SK-N-SH (cell line): ENCODE results near the gene TRANK1. TPM values are rescaled to one million over a fixed set of nuclear protein-coding genes. Genes with fewer than 3 reads are reported as not detected.

Experiments
- CTCF ChIA-PET: fragments of 300-600, 350-600 bp; formaldehyde crosslinking; extraction: SDS; loops from one replicate; lab custom pipeline; 2021; lab: Yijun Ruan, JAX
- POLR2A ChIA-PET: fragments of 350-600 bp; sonication (Branson Sonifier 250); formaldehyde crosslinking; extraction: SDS; loops from one replicate; lab custom pipeline; 2020; ENCODE audit warnings: antibody characterized with exemption, inconsistent platforms; lab: Yijun Ruan, JAX
- DNase-seq: peaks from one replicate; pipeline ENCODE4 v3.0.0; 2012
- H2AFZ ChIP-seq: fragments of 200-600 bp; sonication (generic); 2 replicates; pipeline ENCODE4 v1.8.1; 2016; ENCODE audit warnings: antibody characterized with exemption, mild to moderate bottlenecking, low read depth
- H3F3A ChIP-seq: fragments of 200-600 bp; sonication (generic); replicated peaks from 2 replicates; pipeline ENCODE3; 2016; ENCODE audit warnings: antibody characterized with exemption, mild to moderate bottlenecking; ENCODE audit not compliant: insufficient read depth
- H3K27ac ChIP-seq, 2 experiments: fragments of 200-500 bp in 1 of 2; fragments of 200-600 bp in 1 of 2; sonication (Bioruptor generic) in 1 of 2; sonication (generic), shearing (Covaris generic) in 1 of 2; 2 replicates each; pipeline versions ENCODE4 v1.5.1 to v1.6.1; 2014 to 2016; ENCODE audit warnings: low read depth in 2 of 2, inconsistent platforms in 1 of 2, low read length in 1 of 2, mild to moderate bottlenecking in 1 of 2, mixed read lengths in 1 of 2
- H3K27me3 ChIP-seq: fragments of 200-600 bp; sonication (generic), shearing (Covaris generic); 2 replicates; pipeline ENCODE4 v1.6.1; 2016; ENCODE audit warnings: mixed run types; ENCODE audit not compliant: insufficient read depth
- H3K36me3 ChIP-seq, 2 experiments: fragments of 200-500 bp in 1 of 2; fragments of 200-600 bp in 1 of 2; sonication (Bioruptor generic) in 1 of 2; sonication (generic) in 1 of 2; replicated peaks in 1 of 2; 2 replicates each; pipeline versions ENCODE3 to v1.5.1; 2014 to 2016; ENCODE audit warnings: low read length in 1 of 2, mild to moderate bottlenecking in 1 of 2; ENCODE audit not compliant: insufficient read depth in 2 of 2, control insufficient read depth in 1 of 2
- H3K4me1 ChIP-seq, 2 experiments: fragments of 200-500 bp in 1 of 2; fragments of 200-600 bp in 1 of 2; sonication (Bioruptor generic) in 1 of 2; sonication (generic), shearing (Covaris generic) in 1 of 2; 2 replicates each; pipeline versions ENCODE4 v1.5.1 to v1.6.1; 2014 to 2016; ENCODE audit warnings: low read depth in 1 of 2, low read length in 1 of 2, mixed run types in 1 of 2; ENCODE audit not compliant: insufficient read depth in 2 of 2, control insufficient read depth in 1 of 2
- H3K4me2 ChIP-seq: fragments of 200-600 bp; sonication (generic), shearing (Covaris generic); 2 replicates; pipeline ENCODE4 v1.6.1; 2017; ENCODE audit warnings: mixed run types
- H3K4me3 ChIP-seq, 2 experiments: fragments of 200-500 bp in 1 of 2; fragments of 200-600 bp in 1 of 2; sonication (Bioruptor generic) in 1 of 2; sonication (generic), shearing (Covaris generic) in 1 of 2; 2 replicates each; pipeline versions ENCODE4 v1.5.1 to v1.8.1; 2014 to 2016; ENCODE audit warnings: low read depth in 2 of 2, inconsistent platforms in 1 of 2, low read length in 1 of 2, mild to moderate bottlenecking in 1 of 2, mixed read lengths in 1 of 2, moderate library complexity in 1 of 2
- H3K79me2 ChIP-seq: fragments of 200-600 bp; sonication (generic); 2 replicates; pipeline ENCODE4 v1.8.1; 2017; ENCODE audit warnings: mild to moderate bottlenecking; ENCODE audit not compliant: insufficient read depth
- H3K9ac ChIP-seq: fragments of 200-600 bp; sonication (generic); 2 replicates; pipeline ENCODE4 v1.6.1; 2017; ENCODE audit warnings: mixed run types
- H3K9me2 ChIP-seq: fragments of 200-600 bp; sonication (generic); 2 replicates; pipeline ENCODE4 v1.6.1; 2017; ENCODE audit warnings: mixed run types
- H3K9me3 ChIP-seq: fragments of 200-600 bp; sonication (generic); 2 replicates; pipeline ENCODE4 v1.6.1; 2017; ENCODE audit warnings: mixed run types, mild to moderate bottlenecking, moderate library complexity
- H4K20me1 ChIP-seq: fragments of 200-600 bp; sonication (generic); 2 replicates; pipeline ENCODE4 v1.6.1; 2017; ENCODE audit warnings: mild to moderate bottlenecking, mixed run types; ENCODE audit not compliant: insufficient read depth
- EZH2phosphoT487 ChIP-seq: fragments of 200-600 bp; sonication (generic); IDR thresholded peaks from 2 replicates; pipeline ENCODE4 v1.6.1; 2017; ENCODE audit warnings: low read depth, mixed run types, mild to moderate bottlenecking, antibody characterized with exemption, moderate library complexity, borderline replicate concordance
- FOXJ3 ChIP-seq: sonication (generic); formaldehyde crosslinking; IDR thresholded peaks from 2 replicates; pipeline ENCODE4 v1.5.1; 2020; ENCODE audit warnings: mild to moderate bottlenecking, missing genetic modification reagents
- JUND ChIP-seq: IDR thresholded peaks from 2 replicates; pipeline ENCODE4 v1.4.0; 2012
- NFIC ChIP-seq: IDR thresholded peaks from 2 replicates; pipeline ENCODE4 v1.4.0; 2012; ENCODE audit warnings: borderline replicate concordance
- NRF1 ChIP-seq: IDR thresholded peaks from 2 replicates; pipeline ENCODE4 v1.6.1; 2012; ENCODE audit warnings: low read depth, mild to moderate bottlenecking, low read length
- POLR2AphosphoS5 ChIP-seq: IDR thresholded peaks from 2 replicates; pipeline ENCODE4 v1.6.1; 2012; ENCODE audit warnings: low read depth, low read length
- RAD21 ChIP-seq: IDR thresholded peaks from 2 replicates; pipeline ENCODE4 v1.6.1; 2012; ENCODE audit warnings: mild to moderate bottlenecking, low read length
- RFX5 ChIP-seq: IDR thresholded peaks from 2 replicates; pipeline ENCODE4 v1.6.1; 2012; ENCODE audit warnings: mild to moderate bottlenecking, improper control_type of control experiment, low read length
- RXRA ChIP-seq: IDR thresholded peaks from 2 replicates; pipeline ENCODE4 v1.4.0; 2012; ENCODE audit warnings: low read depth, mild to moderate bottlenecking, borderline replicate concordance
- SIN3A ChIP-seq: IDR thresholded peaks from 2 replicates; pipeline ENCODE4 v1.6.1; 2012; ENCODE audit warnings: low read depth, mild to moderate bottlenecking, low read length, moderate library complexity, borderline replicate concordance
- SMC3 ChIP-seq: IDR thresholded peaks from 2 replicates; pipeline ENCODE4 v1.6.1; 2012; ENCODE audit warnings: low read depth, low read length, improper control_type of control experiment
- TAF1 ChIP-seq: IDR thresholded peaks from 2 replicates; pipeline ENCODE4 v1.6.1; 2012; ENCODE audit warnings: low read depth, mild to moderate bottlenecking, low read length, moderate library complexity, borderline replicate concordance
- YY1 ChIP-seq: IDR thresholded peaks from 2 replicates; pipeline ENCODE4 v1.4.0; 2012; ENCODE audit warnings: low read depth, mild to moderate bottlenecking
- WGBS: methylation state at CpG from one replicate; pipeline ENCODE4 v1.1.6; 2017; ENCODE audit warnings: low lambda C conversion rate; 5-methylcytosine and 5-hydroxymethylcytosine counted together
- polyA plus RNA-seq, 3 experiments: library from polyadenylated mRNA; depleted of rRNA; stranded (reverse); fragments of >200 nt; gene quantifications; 2 replicates each; pipeline ENCODE4 v1.2.3, GENCODE V29; 2012
- TF ChIP-seq, protein P1 (sequence below): IDR thresholded peaks from 2 replicates; pipeline ENCODE4 v1.4.0; 2012; ENCODE audit warnings: low read depth
- TF ChIP-seq, protein P2 (sequence below): fragments of 150-350 bp; IDR thresholded peaks from 2 replicates; pipeline ENCODE4 v1.6.1; 2016; ENCODE audit warnings: mild to moderate bottlenecking, low read depth, low read length
- TF ChIP-seq, protein P3 (sequence below): IDR thresholded peaks from 2 replicates; pipeline ENCODE4 v1.6.1; 2012; ENCODE audit warnings: mild to moderate bottlenecking, low read depth, low read length, moderate library complexity
- TF ChIP-seq, protein P4 (sequence below): IDR thresholded peaks from 2 replicates; pipeline ENCODE4 v1.4.0; 2012; ENCODE audit warnings: low read depth, borderline replicate concordance

TRANK1 gene
- polyA plus RNA-seq, 1 of the 3 experiments (the other 2 are of a cell fraction) = 0.16 TPM

DNA sequence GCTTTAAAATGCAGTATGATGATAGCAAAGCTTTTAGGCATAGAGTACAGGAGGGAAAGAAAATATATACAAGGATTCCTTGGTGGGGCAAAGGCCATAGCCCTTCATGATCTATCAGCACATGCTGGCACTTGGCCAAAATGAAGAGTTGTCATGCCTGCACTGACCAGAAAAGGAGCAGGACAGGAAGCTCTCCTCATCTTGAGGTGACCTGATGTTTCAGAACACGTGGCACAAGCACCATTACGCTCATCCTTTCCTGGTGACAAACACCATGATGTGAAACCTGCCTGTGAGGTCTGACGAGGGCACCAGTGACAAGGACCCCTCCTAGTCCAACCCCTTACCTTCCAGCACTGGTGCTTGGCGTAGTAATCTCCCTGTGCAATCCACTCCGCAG, 102.6 kb downstream of the TRANK1 start:
- no peak for DNase-seq
- peaks cover 0 to 2% of the 10 kb centered on the region in 2 experiments; a peak in 1 of 4 replicates for H3K4me1 ChIP-seq
- H3K9me3 ChIP-seq = no peaks in the 10 kb centered on the region
- H3K36me3 ChIP-seq = no peaks in the 10 kb centered on the region
- 50% methylated on average over 5 of the region's 5 CpGs for WGBS
- H3K9me2 ChIP-seq = no peaks in the 10 kb centered on the region
- TF ChIP-seq JUND (no peak), FOXJ3 (CRISPR knock-in tag) (no peak), NRF1 (no peak), RAD21 (no peak), RFX5 (no peak), YY1 (no peak), NFIC (no peak), RXRA (no peak), TAF1 (no peak)
- TF ChIP-seq, protein P1, sequence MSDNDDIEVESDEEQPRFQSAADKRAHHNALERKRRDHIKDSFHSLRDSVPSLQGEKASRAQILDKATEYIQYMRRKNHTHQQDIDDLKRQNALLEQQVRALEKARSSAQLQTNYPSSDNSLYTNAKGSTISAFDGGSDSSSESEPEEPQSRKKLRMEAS = no peak
- TF ChIP-seq, protein P2, sequence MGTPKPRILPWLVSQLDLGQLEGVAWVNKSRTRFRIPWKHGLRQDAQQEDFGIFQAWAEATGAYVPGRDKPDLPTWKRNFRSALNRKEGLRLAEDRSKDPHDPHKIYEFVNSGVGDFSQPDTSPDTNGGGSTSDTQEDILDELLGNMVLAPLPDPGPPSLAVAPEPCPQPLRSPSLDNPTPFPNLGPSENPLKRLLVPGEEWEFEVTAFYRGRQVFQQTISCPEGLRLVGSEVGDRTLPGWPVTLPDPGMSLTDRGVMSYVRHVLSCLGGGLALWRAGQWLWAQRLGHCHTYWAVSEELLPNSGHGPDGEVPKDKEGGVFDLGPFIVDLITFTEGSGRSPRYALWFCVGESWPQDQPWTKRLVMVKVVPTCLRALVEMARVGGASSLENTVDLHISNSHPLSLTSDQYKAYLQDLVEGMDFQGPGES = no peak
- H3K27ac ChIP-seq = no peak overlapping the region
- no peak overlapping the region for H3K9ac ChIP-seq
- POLR2A ChIA-PET = no interaction called here
- no peak overlapping the region for H2AFZ ChIP-seq
- H3K4me3 ChIP-seq = no peak overlapping the region
- no peaks in the 10 kb centered on the region for H3K79me2 ChIP-seq
- no peaks in the 10 kb centered on the region for H4K20me1 ChIP-seq
- H3K27me3 ChIP-seq = no peaks in the 10 kb centered on the region
- no peak overlapping the region for H3K4me2 ChIP-seq
- CTCF ChIA-PET = no interaction called here
- H3F3A ChIP-seq = no peaks in the 10 kb centered on the region

DNA sequence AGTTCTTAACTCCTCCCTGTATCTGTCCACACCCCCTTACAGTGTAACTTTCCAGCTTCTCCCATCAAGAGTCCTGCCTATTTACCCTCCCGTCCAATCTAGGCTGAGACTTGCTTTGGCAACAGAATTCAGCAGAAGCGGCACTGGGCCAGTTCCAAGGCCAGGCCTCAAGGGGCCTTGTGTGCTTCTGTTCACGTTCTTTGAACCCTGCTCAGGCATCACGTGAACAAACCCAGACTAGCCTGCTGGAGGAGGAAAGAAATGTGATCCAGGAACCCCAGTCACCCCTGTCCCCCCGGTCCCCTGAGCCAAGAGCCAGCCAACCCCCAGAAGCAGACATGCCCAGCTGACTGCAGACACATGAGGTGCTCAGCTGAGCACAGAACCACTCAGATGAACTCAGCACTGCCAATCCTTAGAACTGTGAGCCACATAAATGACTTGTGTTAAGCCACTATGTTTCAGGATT, 104.4 kb downstream of the TRANK1 start:
- no peaks in the 10 kb centered on the region for H3K36me3 ChIP-seq
- H3F3A ChIP-seq = no peaks in the 10 kb centered on the region
- peaks cover 0 to 2% of the 10 kb centered on the region in 2 experiments; a peak in 1 of 4 replicates for H3K4me1 ChIP-seq
- H3K79me2 ChIP-seq = no peaks in the 10 kb centered on the region
- H3K4me2 ChIP-seq = no peak overlapping the region
- H3K9me3 ChIP-seq = no peaks in the 10 kb centered on the region
- ChIA-PET POLR2A (no interaction called here), CTCF (interaction anchor here (0.6 kb wide), 1 partner anchor 23 kb away, joined by 3 read pairs; no protein-coding TSS in a partner anchor)
- H3K9me2 ChIP-seq = no peaks in the 10 kb centered on the region
- no peaks in the 10 kb centered on the region for H4K20me1 ChIP-seq
- H3K27me3 ChIP-seq = no peaks in the 10 kb centered on the region
- H3K4me3 ChIP-seq = no peak overlapping the region
- no peak overlapping the region for H2AFZ ChIP-seq
- no peak overlapping the region for H3K27ac ChIP-seq
- no peak overlapping the region for H3K9ac ChIP-seq
- TF ChIP-seq NFIC (no peak), POLR2AphosphoS5 (no peak), SIN3A (no peak), EZH2phosphoT487 (no peak), YY1 (no peak), SMC3 (no peak)
- TF ChIP-seq, protein P2 = no peak
- TF ChIP-seq, protein P3, sequence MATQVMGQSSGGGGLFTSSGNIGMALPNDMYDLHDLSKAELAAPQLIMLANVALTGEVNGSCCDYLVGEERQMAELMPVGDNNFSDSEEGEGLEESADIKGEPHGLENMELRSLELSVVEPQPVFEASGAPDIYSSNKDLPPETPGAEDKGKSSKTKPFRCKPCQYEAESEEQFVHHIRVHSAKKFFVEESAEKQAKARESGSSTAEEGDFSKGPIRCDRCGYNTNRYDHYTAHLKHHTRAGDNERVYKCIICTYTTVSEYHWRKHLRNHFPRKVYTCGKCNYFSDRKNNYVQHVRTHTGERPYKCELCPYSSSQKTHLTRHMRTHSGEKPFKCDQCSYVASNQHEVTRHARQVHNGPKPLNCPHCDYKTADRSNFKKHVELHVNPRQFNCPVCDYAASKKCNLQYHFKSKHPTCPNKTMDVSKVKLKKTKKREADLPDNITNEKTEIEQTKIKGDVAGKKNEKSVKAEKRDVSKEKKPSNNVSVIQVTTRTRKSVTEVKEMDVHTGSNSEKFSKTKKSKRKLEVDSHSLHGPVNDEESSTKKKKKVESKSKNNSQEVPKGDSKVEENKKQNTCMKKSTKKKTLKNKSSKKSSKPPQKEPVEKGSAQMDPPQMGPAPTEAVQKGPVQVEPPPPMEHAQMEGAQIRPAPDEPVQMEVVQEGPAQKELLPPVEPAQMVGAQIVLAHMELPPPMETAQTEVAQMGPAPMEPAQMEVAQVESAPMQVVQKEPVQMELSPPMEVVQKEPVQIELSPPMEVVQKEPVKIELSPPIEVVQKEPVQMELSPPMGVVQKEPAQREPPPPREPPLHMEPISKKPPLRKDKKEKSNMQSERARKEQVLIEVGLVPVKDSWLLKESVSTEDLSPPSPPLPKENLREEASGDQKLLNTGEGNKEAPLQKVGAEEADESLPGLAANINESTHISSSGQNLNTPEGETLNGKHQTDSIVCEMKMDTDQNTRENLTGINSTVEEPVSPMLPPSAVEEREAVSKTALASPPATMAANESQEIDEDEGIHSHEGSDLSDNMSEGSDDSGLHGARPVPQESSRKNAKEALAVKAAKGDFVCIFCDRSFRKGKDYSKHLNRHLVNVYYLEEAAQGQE = no peak
- TF ChIP-seq, protein P4, sequence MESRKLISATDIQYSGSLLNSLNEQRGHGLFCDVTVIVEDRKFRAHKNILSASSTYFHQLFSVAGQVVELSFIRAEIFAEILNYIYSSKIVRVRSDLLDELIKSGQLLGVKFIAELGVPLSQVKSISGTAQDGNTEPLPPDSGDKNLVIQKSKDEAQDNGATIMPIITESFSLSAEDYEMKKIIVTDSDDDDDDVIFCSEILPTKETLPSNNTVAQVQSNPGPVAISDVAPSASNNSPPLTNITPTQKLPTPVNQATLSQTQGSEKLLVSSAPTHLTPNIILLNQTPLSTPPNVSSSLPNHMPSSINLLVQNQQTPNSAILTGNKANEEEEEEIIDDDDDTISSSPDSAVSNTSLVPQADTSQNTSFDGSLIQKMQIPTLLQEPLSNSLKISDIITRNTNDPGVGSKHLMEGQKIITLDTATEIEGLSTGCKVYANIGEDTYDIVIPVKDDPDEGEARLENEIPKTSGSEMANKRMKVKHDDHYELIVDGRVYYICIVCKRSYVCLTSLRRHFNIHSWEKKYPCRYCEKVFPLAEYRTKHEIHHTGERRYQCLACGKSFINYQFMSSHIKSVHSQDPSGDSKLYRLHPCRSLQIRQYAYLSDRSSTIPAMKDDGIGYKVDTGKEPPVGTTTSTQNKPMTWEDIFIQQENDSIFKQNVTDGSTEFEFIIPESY = no peak
- 45% methylated on average over 4 of the region's 5 CpGs for WGBS
- no peak for DNase-seq
